ENCODE measurements around the gene NLRC3. TPM values are rescaled to one million over a fixed set of nuclear protein-coding genes. Genes with fewer than 3 reads are reported as not detected.
A peak's percentile ranks its signal among the peaks of the same experiment; 100 is the strongest.

NLRC3 gene
- total and polyA plus RNA-seq, 3 experiments from 2014 or later = 20.5 to 49.8 (median 21.3) TPM

GRCh38 chr16:3523281-3523680 is 53.9 kb downstream of the NLRC3 start:
- no peak overlapping the region for H3K27ac Mint-ChIP-seq
- no peak overlapping the region for H3K4me3 ChIP-seq (ENCODE audit: low read length)
- no peak overlapping the region for H3K4me3 Mint-ChIP-seq
- peaks cover 11 to 12% (median 11%) of the 10 kb centered on the region in 3 donors for H3K4me1 Mint-ChIP-seq
- peaks cover 2 to 75% (median 21%) of the 10 kb centered on the region in 3 donors for H3K36me3 Mint-ChIP-seq
- no peaks in the 10 kb centered on the region for H3K27me3 ChIP-seq (ENCODE audit: insufficient read depth, low read length, poor library complexity, severe bottlenecking)
- H3K27ac ChIP-seq (ENCODE audit: low read depth, low read length) = no peak overlapping the region
- H3K36me3 ChIP-seq (ENCODE audit: insufficient read depth, low read length) = peaks cover 22% of the 10 kb centered on the region
- H3K9me3 Mint-ChIP-seq = no peaks in the 10 kb centered on the region
- H3K9me3 ChIP-seq (ENCODE audit: low read length) = no peaks in the 10 kb centered on the region
- DNase-seq = no peak
- peaks cover 5% of the 10 kb centered on the region for H3K4me1 ChIP-seq (ENCODE audit: insufficient read depth, low read length)
- ChIA-PET POLR2A (no interaction called here), CTCF (interaction anchor here (0.8 kb wide), 1 partner anchor 13 kb away, joined by 3 read pairs; no protein-coding TSS in a partner anchor)
- no peaks in the 10 kb centered on the region for H3K27me3 Mint-ChIP-seq

GRCh38 chr16:3520841-3521240 is 56.4 kb downstream of the NLRC3 start:
- Histone ChIP-seq H3K9me3 (ENCODE audit: low read length) (no peaks in the 10 kb centered on the region), H3K27me3 (ENCODE audit: insufficient read depth, low read length, poor library complexity, severe bottlenecking) (no peaks in the 10 kb centered on the region), H3K27ac (ENCODE audit: low read depth, low read length) (no peak overlapping the region), H3K36me3 (ENCODE audit: insufficient read depth, low read length) (peaks cover 33% of the 10 kb centered on the region), H3K4me3 (ENCODE audit: low read length) (no peak overlapping the region), H3K4me1 (ENCODE audit: insufficient read depth, low read length) (peaks cover under 1% of the 10 kb centered on the region)
- no peak for DNase-seq
- peaks cover 0 to 72% (median 26%) of the 10 kb centered on the region in 3 donors for H3K36me3 Mint-ChIP-seq
- H3K9me3 Mint-ChIP-seq = no peaks in the 10 kb centered on the region
- H3K4me3 Mint-ChIP-seq = no peak overlapping the region
- CTCF ChIA-PET = no interaction called here
- peaks cover 0 to 4% (median 3%) of the 10 kb centered on the region in 3 donors for H3K4me1 Mint-ChIP-seq
- no peaks in the 10 kb centered on the region for H3K27me3 Mint-ChIP-seq
- POLR2A ChIA-PET = no interaction called here
- H3K27ac Mint-ChIP-seq = peak overlapping the region in 3 of 8 donors; percentile 9 to 50 (median 10)

GRCh38 chr16:3520413-3520812 is 56.8 kb downstream of the NLRC3 start:
- Histone ChIP-seq H3K27me3 (ENCODE audit: insufficient read depth, low read length, poor library complexity, severe bottlenecking) (no peaks in the 10 kb centered on the region), H3K4me1 (ENCODE audit: insufficient read depth, low read length) (no peaks in the 10 kb centered on the region), H3K9me3 (ENCODE audit: low read length) (no peaks in the 10 kb centered on the region), H3K27ac (ENCODE audit: low read depth, low read length) (no peak overlapping the region), H3K4me3 (ENCODE audit: low read length) (no peak overlapping the region), H3K36me3 (ENCODE audit: insufficient read depth, low read length) (peaks cover 35% of the 10 kb centered on the region)
- Mint-ChIP-seq H3K27me3 (no peaks in the 10 kb centered on the region), H3K27ac (peak overlapping the region in 3 of 8 donors; percentile 9 to 50 (median 19)), H3K4me1 (peaks cover 0 to 4% (median 2%) of the 10 kb centered on the region in 3 donors), H3K9me3 (no peaks in the 10 kb centered on the region), H3K36me3 (peaks cover 0 to 71% (median 27%) of the 10 kb centered on the region in 3 donors), H3K4me3 (no peak overlapping the region)
- POLR2A ChIA-PET = interaction anchor here (0.9 kb wide), 1 partner anchor 10 kb away, joined by 3 read pairs; no protein-coding TSS in a partner anchor
- no peak for DNase-seq
- CTCF ChIA-PET = no interaction called here

GRCh38 chr16:3519581-3519980 is 57.6 kb downstream of the NLRC3 start:
- H3K36me3 ChIP-seq (ENCODE audit: insufficient read depth, low read length) = peaks cover 35% of the 10 kb centered on the region
- no peak overlapping the region for H3K4me3 ChIP-seq (ENCODE audit: low read length)
- H3K4me1 ChIP-seq (ENCODE audit: insufficient read depth, low read length) = no peaks in the 10 kb centered on the region
- ChIA-PET POLR2A (interaction anchor here (0.9 kb wide), 1 partner anchor 9 kb away, joined by 3 read pairs; no protein-coding TSS in a partner anchor), CTCF (interaction anchor here (0.9 kb wide), 1 partner anchor 17 kb away, joined by 4 read pairs; no protein-coding TSS in a partner anchor)
- no peak overlapping the region for H3K4me3 Mint-ChIP-seq
- H3K9me3 Mint-ChIP-seq = no peaks in the 10 kb centered on the region
- no peaks in the 10 kb centered on the region for H3K9me3 ChIP-seq (ENCODE audit: low read length)
- H3K27ac ChIP-seq (ENCODE audit: low read depth, low read length) = no peak overlapping the region
- H3K27me3 Mint-ChIP-seq = no peaks in the 10 kb centered on the region
- H3K36me3 Mint-ChIP-seq = peaks cover 0 to 71% (median 24%) of the 10 kb centered on the region in 3 donors
- H3K27me3 ChIP-seq (ENCODE audit: insufficient read depth, low read length, poor library complexity, severe bottlenecking) = no peaks in the 10 kb centered on the region
- H3K27ac Mint-ChIP-seq = peak overlapping the region in 1 of 8 donors; percentile 57
- H3K4me1 Mint-ChIP-seq = peaks cover 0 to 4% (median 2%) of the 10 kb centered on the region in 3 donors
- no peak for DNase-seq

GRCh38 chr16:3518986-3519348 is 58.2 kb downstream of the NLRC3 start:
- Mint-ChIP-seq H3K36me3 (peaks cover 0 to 75% (median 24%) of the 10 kb centered on the region in 3 donors), H3K27ac (peak overlapping the region in 1 of 8 donors; percentile 6), H3K9me3 (no peaks in the 10 kb centered on the region), H3K4me3 (no peak overlapping the region), H3K27me3 (no peaks in the 10 kb centered on the region), H3K4me1 (peaks cover 0 to 4% (median 2%) of the 10 kb centered on the region in 3 donors)
- Histone ChIP-seq H3K4me3 (ENCODE audit: low read length) (no peak overlapping the region), H3K4me1 (ENCODE audit: insufficient read depth, low read length) (no peaks in the 10 kb centered on the region), H3K27ac (ENCODE audit: low read depth, low read length) (no peak overlapping the region), H3K36me3 (ENCODE audit: insufficient read depth, low read length) (peaks cover 34% of the 10 kb centered on the region), H3K9me3 (ENCODE audit: low read length) (no peaks in the 10 kb centered on the region), H3K27me3 (ENCODE audit: insufficient read depth, low read length, poor library complexity, severe bottlenecking) (no peaks in the 10 kb centered on the region)
- ChIA-PET CTCF (no interaction called here), POLR2A (no interaction called here)
- no peak for DNase-seq

- Histone ChIP-seq H3K27me3 (ENCODE audit: insufficient read depth, low read length, poor library complexity, severe bottlenecking) (no peaks in the 10 kb centered on the region), H3K36me3 (ENCODE audit: insufficient read depth, low read length) (peaks cover 33% of the 10 kb centered on the region), H3K9me3 (ENCODE audit: low read length) (no peaks in the 10 kb centered on the region), H3K4me1 (ENCODE audit: insufficient read depth, low read length) (no peaks in the 10 kb centered on the region), H3K4me3 (ENCODE audit: low read length) (no peak overlapping the region), H3K27ac (ENCODE audit: low read depth, low read length) (no peak overlapping the region)
- DNase-seq = no peak
- Mint-ChIP-seq H3K27me3 (no peaks in the 10 kb centered on the region), H3K4me3 (no peak overlapping the region), H3K4me1 (peaks cover 0 to 8% (median 2%) of the 10 kb centered on the region in 3 donors), H3K9me3 (no peaks in the 10 kb centered on the region), H3K36me3 (peaks cover 0 to 74% (median 24%) of the 10 kb centered on the region in 3 donors), H3K27ac (no peak overlapping the region)
- ChIA-PET POLR2A (no interaction called here), CTCF (no interaction called here)
Observed at GRCh38 chr16:3518292-3518985, 58.8 kb downstream of the NLRC3 start.

- Mint-ChIP-seq H3K9me3 (no peaks in the 10 kb centered on the region), H3K27me3 (no peaks in the 10 kb centered on the region), H3K4me3 (no peak overlapping the region), H3K4me1 (peaks cover 3 to 21% (median 9%) of the 10 kb centered on the region in 3 donors), H3K36me3 (peaks cover 0 to 80% (median 19%) of the 10 kb centered on the region in 3 donors), H3K27ac (no peak overlapping the region)
- no peak for DNase-seq
- Histone ChIP-seq H3K4me3 (ENCODE audit: low read length) (no peak overlapping the region), H3K9me3 (ENCODE audit: low read length) (no peaks in the 10 kb centered on the region), H3K27me3 (ENCODE audit: insufficient read depth, low read length, poor library complexity, severe bottlenecking) (no peaks in the 10 kb centered on the region), H3K4me1 (ENCODE audit: insufficient read depth, low read length) (peaks cover 8% of the 10 kb centered on the region), H3K36me3 (ENCODE audit: insufficient read depth, low read length) (peaks cover 27% of the 10 kb centered on the region), H3K27ac (ENCODE audit: low read depth, low read length) (no peak overlapping the region)
- CTCF ChIA-PET = no interaction called here
- POLR2A ChIA-PET = no interaction called here
Observed at GRCh38 chr16:3515897-3516296, 61.3 kb downstream of the NLRC3 start.

- H3K4me3 Mint-ChIP-seq = no peak overlapping the region
- no peak overlapping the region for H3K4me3 ChIP-seq (ENCODE audit: low read length)
- H3K27me3 ChIP-seq (ENCODE audit: insufficient read depth, low read length, poor library complexity, severe bottlenecking) = no peaks in the 10 kb centered on the region
- DNase-seq = no peak
- POLR2A ChIA-PET = no interaction called here
- H3K36me3 ChIP-seq (ENCODE audit: insufficient read depth, low read length) = peaks cover 26% of the 10 kb centered on the region
- peak overlapping the region in 1 of 8 donors; percentile 27 for H3K27ac Mint-ChIP-seq
- peaks cover 11 to 32% (median 21%) of the 10 kb centered on the region in 3 donors for H3K4me1 Mint-ChIP-seq
- H3K4me1 ChIP-seq (ENCODE audit: insufficient read depth, low read length) = peaks cover 21% of the 10 kb centered on the region
- H3K9me3 ChIP-seq (ENCODE audit: low read length) = no peaks in the 10 kb centered on the region
- no peaks in the 10 kb centered on the region for H3K27me3 Mint-ChIP-seq
- no peaks in the 10 kb centered on the region for H3K9me3 Mint-ChIP-seq
- H3K27ac ChIP-seq (ENCODE audit: low read depth, low read length) = no peak overlapping the region
- H3K36me3 Mint-ChIP-seq = peaks cover 0 to 73% (median 16%) of the 10 kb centered on the region in 3 donors
- CTCF ChIA-PET = interaction anchor here (1.2 to 1.3 kb wide), 2 partner anchors 12 to 356 kb away, joined by 3 to 5 read pairs; no protein-coding TSS in a partner anchor
Observed at GRCh38 chr16:3514621-3515020, 62.6 kb downstream of the NLRC3 start.

Data from CD8-positive, alpha-beta memory T cell (primary cell).